Gastrocnemius medialis (tissue), 4 donors: ENCODE data around the gene FAM13A.

Experiments
- CTCF ChIP-seq, 5 experiments: fragments of 450-650 bp in 3 of 5; fragments of 200-600 bp in 2 of 5; sonication (generic) in 2 of 5; IDR thresholded peaks in 4 of 5; conservative IDR thresholded peaks in 1 of 5; 1 replicate in 4 of 5; 2 replicates in 1 of 5; pipeline ENCODE4 v1.5.1; 2016 to 2019; ENCODE audit warnings: antibody characterized with exemption in 5 of 5, mild to moderate bottlenecking in 3 of 5, moderate library complexity in 3 of 5
- POLR2A ChIP-seq, 2 donors: fragments of 450-650 bp; IDR thresholded peaks; one replicate each; pipeline ENCODE4 v1.6.1; 2017; ENCODE audit warnings: antibody characterized with exemption in 2 of 2, mild to moderate bottlenecking in 2 of 2, moderate library complexity in 2 of 2

- TF ChIP-seq CTCF (IDR thresholded peaks at IDR 0.05 in 4 of 5, conservative IDR thresholded peaks at IDR 0.05 in 1 of 5) (peak in 3 of 5 experiments; percentile 22 to 45 (median 34)), POLR2A (IDR thresholded peaks at IDR 0.05) (no peak)
These were observed 265.7 kb downstream of the FAM13A start for GRCh38 chr4:88791274-88791673.
